KOPT-K1 (cell line): ENCODE data around the gene FRYL.
"Not testable (repeated sequence)": the region's sequence is repeated elsewhere in the genome, so short reads cannot be mapped to it uniquely, and the experiment has no call there.

Experiments
- H3K27ac ChIP-seq: fragments of 200-600 bp; sonication (generic); 2 replicates; pipeline ENCODE4 v1.5.1; 2016; ENCODE audit warnings: antibody characterized with exemption, mild to moderate bottlenecking, low read depth, low read length; ENCODE audit not compliant: poor library complexity, severe bottlenecking
- H3K36me3 ChIP-seq: fragments of 200-600 bp; sonication (generic); 2 replicates; pipeline ENCODE4 v1.5.1; 2017; ENCODE audit warnings: antibody characterized with exemption, mild to moderate bottlenecking, low read length, moderate library complexity; ENCODE audit not compliant: insufficient read depth
- H3K9me3 ChIP-seq: fragments of 200-600 bp; sonication (generic); 2 replicates; pipeline ENCODE4 v1.5.1; 2017; ENCODE audit warnings: antibody characterized with exemption, low read length, mild to moderate bottlenecking; ENCODE audit not compliant: insufficient read depth, poor library complexity, severe bottlenecking

The FRYL gene

DNA sequence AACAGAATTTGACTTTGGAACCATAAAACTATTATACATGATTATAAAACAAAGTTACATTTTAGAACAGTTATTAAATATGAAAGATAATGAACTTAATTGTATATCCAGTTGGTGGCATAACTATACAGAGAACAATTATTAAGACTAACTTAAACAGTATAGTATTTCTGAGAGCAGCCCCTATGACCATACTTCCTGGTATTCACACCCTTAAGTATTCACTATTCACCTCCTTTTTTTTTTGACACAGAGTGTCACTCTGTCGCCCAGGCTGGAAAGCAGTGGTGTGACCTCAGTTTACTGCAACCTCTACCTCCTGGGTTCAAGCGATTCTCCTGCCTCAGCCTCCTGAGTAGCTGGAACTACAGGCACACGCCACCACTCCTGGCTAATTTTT lies 74.5 kb downstream of the FRYL start:
- Histone ChIP-seq H3K27ac (no peak overlapping the region), H3K9me3 (no peaks in the 10 kb centered on the region), H3K36me3 (peaks cover 31% of the 10 kb centered on the region)

DNA sequence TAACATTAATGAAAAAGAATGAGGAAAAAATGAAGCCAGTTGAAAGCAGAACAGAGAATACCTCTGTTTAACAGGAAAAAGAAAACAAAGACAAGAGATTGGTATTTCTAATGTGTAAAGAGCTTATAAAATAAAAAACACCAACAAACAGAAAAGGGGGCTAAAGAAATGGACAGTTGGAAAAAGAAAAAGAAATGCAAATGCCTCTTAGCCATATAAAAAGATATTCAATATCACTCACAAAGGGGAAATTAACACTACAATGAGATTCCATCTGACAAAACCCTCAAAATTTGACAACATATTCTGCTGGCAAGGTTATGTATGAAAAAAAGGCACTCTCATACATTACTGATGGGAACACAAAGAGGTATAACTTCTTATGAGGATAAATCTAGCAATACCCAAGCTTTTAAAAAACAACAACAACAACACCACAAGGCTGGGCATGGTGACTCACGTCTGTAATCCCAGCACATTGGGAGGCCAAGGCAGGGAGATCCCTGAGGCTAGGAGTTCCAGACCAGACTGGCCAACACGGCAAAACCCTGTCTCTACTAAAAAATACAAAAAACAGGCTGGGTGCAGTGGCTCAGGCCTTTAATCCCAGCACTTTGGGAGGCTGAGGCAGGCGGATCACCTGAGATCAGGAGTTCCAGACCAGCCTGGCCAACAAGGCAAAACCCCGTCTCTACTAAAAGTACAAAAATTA lies 75.8 kb downstream of the FRYL start:
- Histone ChIP-seq H3K36me3 (peaks cover 17% of the 10 kb centered on the region), H3K27ac (no peak overlapping the region), H3K9me3 (no peaks in the 10 kb centered on the region)

DNA sequence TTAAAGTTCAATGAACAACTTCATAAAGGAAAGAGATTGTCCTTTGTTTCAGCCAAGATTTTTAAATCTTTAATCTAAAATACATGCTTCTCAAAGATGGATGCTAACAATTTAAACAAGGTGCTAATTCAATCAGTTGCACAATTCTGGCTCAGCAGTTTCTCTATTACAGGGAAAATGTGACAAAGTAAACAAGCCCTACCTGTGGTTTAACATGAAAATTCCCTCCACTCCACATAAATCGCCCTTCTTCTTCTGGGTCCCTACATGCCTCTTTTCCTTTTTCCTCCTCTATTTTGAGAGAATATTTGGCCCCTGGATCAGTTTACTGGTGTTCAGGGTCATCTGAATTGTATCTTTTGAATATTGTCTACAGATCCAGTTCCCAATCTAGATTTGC lies 80.6 kb downstream of the FRYL start:
- H3K9me3 ChIP-seq: no peaks in the 10 kb centered on the region
- no peak overlapping the region for H3K27ac ChIP-seq
- H3K36me3 ChIP-seq: no peaks in the 10 kb centered on the region

DNA sequence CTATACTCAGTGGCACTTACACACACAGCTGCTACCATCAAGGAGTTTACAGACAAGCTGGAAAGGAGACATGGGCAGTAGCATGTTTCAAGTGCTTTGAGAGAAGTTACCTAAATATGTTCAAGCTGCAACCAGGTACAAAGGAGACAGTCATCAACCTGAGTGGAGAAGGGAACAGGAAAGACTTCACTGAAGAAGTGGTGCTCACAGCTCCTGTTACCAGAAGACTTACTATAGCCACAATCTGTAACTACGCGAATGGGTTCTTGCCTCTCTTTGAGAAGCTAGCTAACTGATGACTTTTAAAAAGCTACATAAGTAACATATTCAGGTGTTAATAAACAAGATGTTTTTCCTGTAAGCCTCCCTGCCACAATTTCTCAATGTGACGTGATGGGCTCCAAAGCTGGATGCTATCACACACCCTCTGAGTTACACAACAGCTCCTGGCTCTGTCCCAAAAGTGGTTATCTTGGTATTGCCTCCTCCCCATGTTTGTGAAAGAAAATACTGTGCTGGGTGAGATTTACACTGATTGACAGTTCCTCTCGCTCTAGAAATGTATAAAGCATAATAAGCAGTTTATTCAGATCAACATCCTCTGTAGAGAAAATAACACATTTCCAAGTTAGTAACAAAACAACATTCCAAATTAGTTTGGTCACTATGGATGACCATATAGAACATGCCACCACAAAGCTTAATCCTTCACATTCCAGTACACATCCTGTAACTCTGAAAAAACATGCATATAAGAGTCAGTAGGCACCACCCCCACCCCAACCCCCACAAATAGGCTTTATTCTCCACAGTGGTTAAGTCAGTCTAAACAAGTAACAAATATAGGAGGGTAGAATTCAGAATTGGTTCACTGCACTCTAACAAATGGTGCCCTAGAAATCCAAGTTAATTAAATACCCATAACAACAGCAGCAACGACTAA lies 81.8 kb downstream of the FRYL start:
- Histone ChIP-seq H3K9me3 (no peaks in the 10 kb centered on the region), H3K36me3 (no peaks in the 10 kb centered on the region), H3K27ac (no peak overlapping the region)

- H3K36me3 ChIP-seq, H3K27ac ChIP-seq, H3K9me3 ChIP-seq: not testable (repeated sequence)
Measured at GRCh38 chr4:48697516-48697915, 82.6 kb downstream of the FRYL start.

DNA sequence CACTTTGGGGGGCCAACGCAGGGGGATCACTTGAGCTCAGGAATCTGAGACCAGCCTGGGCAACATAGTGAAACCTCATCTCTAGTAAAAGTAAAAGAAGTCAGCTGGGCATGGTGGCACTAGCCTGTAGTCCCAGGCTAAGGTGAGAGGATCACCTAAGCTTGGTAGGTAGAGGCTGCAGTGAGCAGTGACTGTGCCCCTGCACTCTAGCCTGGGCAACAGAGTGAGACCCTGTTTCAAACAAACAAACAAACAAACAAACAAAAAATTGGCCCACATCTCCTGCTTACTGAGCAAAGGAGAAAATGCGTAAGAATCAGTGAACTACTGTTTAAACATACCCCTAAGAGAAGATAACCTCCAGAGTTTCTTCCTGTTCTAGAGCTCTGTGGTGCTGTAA lies 85.3 kb downstream of the FRYL start:
- Histone ChIP-seq H3K27ac (no peak overlapping the region), H3K36me3 (no peaks in the 10 kb centered on the region), H3K9me3 (no peaks in the 10 kb centered on the region)

GRCh38 chr4:48693856-48694574 lies 86.1 kb downstream of the FRYL start:
- H3K36me3 ChIP-seq: no peaks in the 10 kb centered on the region
- H3K27ac ChIP-seq: no peak overlapping the region
- no peaks in the 10 kb centered on the region for H3K9me3 ChIP-seq

GRCh38 chr4:48692897-48693296 lies 87.2 kb downstream of the FRYL start:
- Histone ChIP-seq H3K27ac (no peak overlapping the region), H3K9me3 (no peaks in the 10 kb centered on the region), H3K36me3 (no peaks in the 10 kb centered on the region)

GRCh38 chr4:48692044-48692443 lies 88.0 kb downstream of the FRYL start:
- H3K9me3 ChIP-seq: no peaks in the 10 kb centered on the region

DNA sequence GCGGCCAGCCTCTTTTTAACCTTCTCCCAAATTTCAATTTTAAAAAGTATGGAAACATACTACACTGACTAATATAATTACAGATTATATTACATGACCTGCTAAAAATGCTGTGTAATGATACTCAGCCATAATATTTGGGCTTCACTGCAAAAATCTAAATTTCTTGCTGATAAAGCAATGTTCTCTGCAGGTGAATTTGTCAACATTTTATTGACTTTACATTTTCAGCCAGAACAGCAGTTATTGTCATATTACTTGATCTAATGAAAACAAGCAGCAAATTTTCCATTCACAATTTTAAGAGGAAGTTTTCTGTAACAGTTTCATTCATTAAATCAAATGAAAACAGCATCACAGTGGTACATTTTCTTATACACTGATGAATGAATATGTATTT lies 91.1 kb downstream of the FRYL start:
- H3K27ac ChIP-seq: no peak overlapping the region
- H3K36me3 ChIP-seq: no peaks in the 10 kb centered on the region
- no peaks in the 10 kb centered on the region for H3K9me3 ChIP-seq

More at GRCh38 chr4:48692044-48692443, 88.0 kb downstream of the FRYL start:
- Histone ChIP-seq H3K27ac (no peak overlapping the region), H3K36me3 (no peaks in the 10 kb centered on the region)

DNA sequence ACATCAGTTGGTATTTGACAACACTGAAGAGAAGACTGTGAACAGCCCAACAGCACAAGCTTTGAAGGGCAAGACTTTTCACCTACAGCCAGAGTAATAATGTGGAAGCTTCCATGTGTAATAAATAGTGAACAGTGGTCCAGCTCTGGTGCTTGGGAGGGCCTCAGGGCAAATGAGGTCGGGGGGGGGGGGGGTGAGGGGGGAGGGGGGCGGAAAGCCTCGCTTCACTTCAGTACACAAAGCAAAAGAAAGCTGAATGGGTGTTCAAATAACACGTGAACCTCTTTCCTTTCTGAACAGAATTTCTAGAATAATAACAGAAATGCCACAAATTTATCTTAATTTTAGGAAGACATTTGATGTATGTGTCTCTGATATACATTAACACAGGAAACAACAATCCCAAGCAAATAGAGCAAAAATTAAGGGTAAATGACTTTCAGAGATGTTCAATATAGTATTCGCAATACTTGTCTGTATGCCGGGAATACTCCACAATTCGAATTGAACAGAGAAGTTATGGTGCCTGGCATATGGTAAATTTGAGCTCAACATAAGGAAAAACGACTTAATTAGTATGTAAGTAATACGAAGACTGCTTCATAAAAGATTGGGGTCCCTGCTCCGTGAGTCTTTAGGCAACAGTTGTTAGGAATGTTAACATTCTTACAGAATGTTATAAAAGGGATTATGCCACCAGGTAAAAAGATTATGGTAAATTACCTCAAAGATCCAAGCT lies 92.6 kb downstream of the FRYL start:
- H3K9me3 ChIP-seq: no peaks in the 10 kb centered on the region
- no peak overlapping the region for H3K27ac ChIP-seq
- H3K36me3 ChIP-seq: no peaks in the 10 kb centered on the region; the same call in 1 of the 2 replicates

GRCh38 chr4:48686369-48686768 lies 93.7 kb downstream of the FRYL start:
- no peaks in the 10 kb centered on the region; the same call in 1 of the 2 replicates for H3K36me3 ChIP-seq
- H3K9me3 ChIP-seq: no peaks in the 10 kb centered on the region
- H3K27ac ChIP-seq: no peak overlapping the region

GRCh38 chr4:48683784-48684666 lies 96.1 kb downstream of the FRYL start:
- no peak overlapping the region for H3K27ac ChIP-seq
- no peaks in the 10 kb centered on the region for H3K9me3 ChIP-seq
- no peaks in the 10 kb centered on the region; the same call in 1 of the 2 replicates for H3K36me3 ChIP-seq

GRCh38 chr4:48682870-48683269 lies 97.2 kb downstream of the FRYL start:
- not testable (repeated sequence) for H3K27ac ChIP-seq, H3K9me3 ChIP-seq, H3K36me3 ChIP-seq
